Lung (tissue), 12 donors: Measurements from ENCODE around the gene PSMG3. TPM values are rescaled to one million over a fixed set of nuclear protein-coding genes. Genes with fewer than 3 reads are reported as not detected.

ENCODE experiments used
- ATAC-seq: fragments of 200-7000 bp; cut with Tn5 transposase; one replicate; pipeline ENCODE4 v1.9.1; 2020; ENCODE audit warnings: moderate number of reproducible peaks; ENCODE audit not compliant: insufficient read depth, low FRiP score
- DNase-seq, 3 donors: peaks; one replicate each; pipeline ENCODE4 v3.0.0-alpha.2; 2013 to 2017
- H3K27ac ChIP-seq, 2 donors: one replicate each; pipeline ENCODE4 v1.5.1; 2013; ENCODE audit warnings: mild to moderate bottlenecking in 2 of 2, moderate library complexity in 2 of 2, control low read depth in 1 of 2, inconsistent platforms in 1 of 2, low read depth in 1 of 2, low read length in 1 of 2
- H3K27me3 ChIP-seq, 3 donors: one replicate each; pipeline ENCODE4 v1.5.1; 2013; ENCODE audit warnings: low read length in 2 of 3; ENCODE audit not compliant: control insufficient read depth in 3 of 3, insufficient read depth in 3 of 3
- H3K36me3 ChIP-seq, 4 donors: one replicate each; pipeline ENCODE4 v1.5.1; 2013; ENCODE audit warnings: low read length in 4 of 4, mild to moderate bottlenecking in 1 of 4, moderate library complexity in 1 of 4; ENCODE audit not compliant: control insufficient read depth in 4 of 4, insufficient read depth in 4 of 4
- H3K4me1 ChIP-seq, 5 donors: one replicate each; pipeline ENCODE4 v1.5.1; 2013; ENCODE audit warnings: low read length in 5 of 5, mild to moderate bottlenecking in 2 of 5, moderate library complexity in 1 of 5; ENCODE audit not compliant: control insufficient read depth in 5 of 5, insufficient read depth in 5 of 5
- H3K4me3 ChIP-seq: one replicate; pipeline ENCODE4 v1.5.1; 2013; ENCODE audit warnings: mild to moderate bottlenecking, control low read depth, moderate library complexity
- H3K9ac ChIP-seq, 2 donors: one replicate each; pipeline ENCODE4 v1.5.1; 2013; ENCODE audit warnings: low read length in 2 of 2, control low read depth in 1 of 2; ENCODE audit not compliant: insufficient read depth in 1 of 2
- H3K9me3 ChIP-seq, 4 donors: one replicate each; pipeline ENCODE4 v1.5.1; 2013; ENCODE audit warnings: low read length in 3 of 4, mild to moderate bottlenecking in 1 of 4, moderate library complexity in 1 of 4; ENCODE audit not compliant: control insufficient read depth in 4 of 4, insufficient read depth in 3 of 4
- CTCF ChIP-seq: IDR thresholded peaks from 2 replicates; pipeline ENCODE4 v1.5.1; 2012; ENCODE audit warnings: mild to moderate bottlenecking; ENCODE audit errors: control extremely low read depth, extremely low read depth
- WGBS, 2 donors: extraction: QIAGEN DNeasy Blood & Tissue Kit; methylation state at CpG; one replicate each; pipeline ENCODE4 v1.1.7; 2013; 5-methylcytosine and 5-hydroxymethylcytosine counted together
- polyA plus RNA-seq, 2 donors: library from polyadenylated mRNA; stranded (reverse); fragments of 200-250 nt; gene quantifications; one replicate each; pipeline ENCODE4 v1.2.1, GENCODE V29; 2013
- total RNA-seq, 2 donors: library from RNA; depleted of rRNA in 1 of 2; stranded (reverse); fragments of >200 nt in 1 of 2; gene quantifications; one replicate each; pipeline ENCODE4 v1.2.1, GENCODE V29; 2014 to 2021
- donor health status: control.
- donor health status: control.
- donor health status: Bipolar disorder and iron deficiency.
- donor health status: healthy.
- donor health status: DM: yes; HTN: yes; CAD: no.

PSMG3 gene
- total and polyA plus RNA-seq, 4 donors: 10.7 to 86.7 (median 41.8) TPM

DNA sequence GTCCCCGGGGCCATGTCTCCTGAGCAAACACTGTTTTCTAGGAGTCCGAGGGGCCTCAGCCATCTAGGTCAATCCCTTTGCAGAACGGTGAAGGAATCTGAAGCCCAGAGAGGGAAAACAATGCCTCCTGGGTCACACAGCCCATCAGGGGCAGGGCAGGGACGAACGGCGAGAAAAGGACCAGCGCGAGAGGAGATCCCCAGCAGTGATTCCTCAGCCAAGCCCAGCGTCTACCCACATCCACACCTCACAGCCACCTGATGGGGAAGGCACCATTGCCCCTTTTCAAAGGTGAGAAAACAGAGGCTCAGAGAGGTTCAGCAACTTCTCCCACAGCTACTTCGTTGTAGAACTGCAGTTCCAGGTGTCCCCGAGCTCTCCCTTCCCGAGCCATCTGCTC, 17.9 kb upstream of the PSMG3 start:
- Histone ChIP-seq H3K9me3 (peaks cover 0 to 12% (median 0%) of the 10 kb centered on the region in 4 donors), H3K27ac (no peak overlapping the region), H3K4me3 (no peak overlapping the region), H3K27me3 (peaks cover 0 to 15% (median 6%) of the 10 kb centered on the region in 3 donors), H3K4me1 (peaks cover 0 to 1% (median 0%) of the 10 kb centered on the region in 5 donors), H3K9ac (no peak overlapping the region), H3K36me3 (no peaks in the 10 kb centered on the region)
- WGBS, 2 donors: 83 to 93% methylated on average over 12 of the region's 12 CpGs
- TF ChIP-seq CTCF: no peak
- ATAC-seq: no peak
- no peak for DNase-seq

DNA sequence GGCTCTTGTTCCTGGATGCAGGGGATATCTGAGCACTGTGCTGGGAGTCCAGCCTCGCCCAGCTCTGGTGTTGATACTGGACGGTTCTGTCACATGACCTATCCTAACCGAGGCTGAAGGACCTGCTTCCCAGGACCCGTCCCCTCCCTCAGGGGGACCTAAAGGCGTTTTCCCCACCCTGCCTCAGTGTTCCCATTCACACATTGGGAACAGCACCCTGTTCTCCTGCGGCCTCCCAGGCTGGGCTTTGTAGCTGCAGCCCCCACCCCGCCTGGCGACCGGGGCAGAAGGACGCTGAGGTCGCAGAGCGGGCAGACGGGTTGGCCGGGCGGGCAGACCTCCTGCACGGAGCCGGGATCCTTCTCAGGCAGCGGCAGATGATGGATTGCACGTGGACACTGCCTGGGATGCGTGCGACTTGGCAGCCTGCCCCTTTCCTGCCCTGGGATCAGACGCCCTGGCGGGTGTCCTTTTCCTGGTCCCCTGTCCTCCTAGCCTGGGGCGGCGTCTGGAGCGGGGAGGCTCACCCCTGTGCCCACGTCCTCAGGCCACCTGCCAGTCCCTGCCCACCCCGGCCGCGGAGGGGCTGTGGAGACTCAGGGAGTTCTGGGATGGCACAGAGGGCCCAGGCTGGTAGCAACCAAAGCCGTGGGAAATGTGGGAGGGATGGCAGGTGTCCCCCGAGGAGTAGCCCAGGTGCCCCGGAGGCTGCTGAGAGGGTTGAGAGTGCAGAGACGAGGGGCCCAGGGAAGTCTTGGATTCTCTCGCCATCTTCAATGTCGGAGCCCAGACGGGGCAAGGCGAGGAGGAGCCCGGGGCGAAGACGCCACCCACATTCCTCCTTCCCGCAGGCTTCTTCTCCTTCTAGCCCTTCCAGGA, 17.2 kb upstream of the PSMG3 start:
- Histone ChIP-seq H3K4me3 (no peak overlapping the region), H3K9me3 (peaks cover 0 to 12% (median 0%) of the 10 kb centered on the region in 4 donors), H3K36me3 (no peaks in the 10 kb centered on the region), H3K27ac (no peak overlapping the region), H3K9ac (no peak overlapping the region), H3K4me1 (peaks cover 0 to under 1% (median 0%) of the 10 kb centered on the region in 5 donors), H3K27me3 (peaks cover 0 to 9% (median 6%) of the 10 kb centered on the region in 3 donors)
- TF ChIP-seq CTCF: no peak
- WGBS, 2 donors: 60 to 83% methylated on average over 42 of the region's 42 CpGs
- DNase-seq (no peak), ATAC-seq (no peak)

GRCh38 chr7:1586126-1586826, 16.4 kb upstream of the PSMG3 start:
- H3K9ac ChIP-seq: no peak overlapping the region
- no peak for TF ChIP-seq CTCF
- H3K27me3 ChIP-seq: peaks cover 0 to 6% (median under 1%) of the 10 kb centered on the region in 3 donors
- ATAC-seq (no peak), DNase-seq (no peak)
- H3K4me3 ChIP-seq: no peak overlapping the region
- H3K27ac ChIP-seq: no peak overlapping the region
- H3K36me3 ChIP-seq: no peaks in the 10 kb centered on the region
- 85 to 90% methylated on average over 34 of the region's 34 CpGs for WGBS, 2 donors
- H3K4me1 ChIP-seq: no peaks in the 10 kb centered on the region
- H3K9me3 ChIP-seq: peaks cover 0 to 12% (median 0%) of the 10 kb centered on the region in 4 donors
